GM12865 (cell line): ENCODE measurements around the gene CD99.

Source experiments
- DNase-seq: peaks from one replicate; pipeline ENCODE4 v3.0.0; 2010; ENCODE audit warnings: low read depth
- H3K4me3 ChIP-seq: 2 replicates; pipeline ENCODE4 v1.5.1; 2011; ENCODE audit warnings: mild to moderate bottlenecking, low read depth, low read length, control low read depth
- CTCF ChIP-seq: IDR thresholded peaks from 2 replicates; pipeline ENCODE4 v1.5.1; 2011; ENCODE audit warnings: low read length, control low read depth, low read depth, inconsistent platforms; ENCODE audit not compliant: insufficient read depth; ENCODE audit errors: missing control alignments

CD99 gene

GRCh38 chrX:2712428-2712827 is 21.3 kb downstream of the CD99 start:
- no peak for DNase-seq
- H3K4me3 ChIP-seq, result no peak overlapping the region
- TF ChIP-seq CTCF, result no peak

GRCh38 chrX:2712890-2713840 is 22.1 kb downstream of the CD99 start:
- TF ChIP-seq CTCF, result no peak

GRCh38 chrX:2714551-2714950 is 23.5 kb downstream of the CD99 start:
- no peak overlapping the region for H3K4me3 ChIP-seq
- no peak for TF ChIP-seq CTCF
- no peak for DNase-seq

More at GRCh38 chrX:2712890-2713840, 22.1 kb downstream of the CD99 start:
- H3K4me3 ChIP-seq, result no peak overlapping the region
- DNase-seq, result no peak

- H3K4me3 ChIP-seq, result no peak overlapping the region
- no peak for DNase-seq
- TF ChIP-seq CTCF, result no peak
Observed at GRCh38 chrX:2715066-2715600, 24.0 kb downstream of the CD99 start.

GRCh38 chrX:2717312-2717711 is 26.2 kb downstream of the CD99 start:
- H3K4me3 ChIP-seq, result no peak overlapping the region
- no peak for TF ChIP-seq CTCF
- DNase-seq, result no peak

GRCh38 chrX:2718821-2719220 is 27.7 kb downstream of the CD99 start:
- no peak overlapping the region for H3K4me3 ChIP-seq
- no peak for DNase-seq
- no peak for TF ChIP-seq CTCF
